A673 (cell line): ENCODE measurements around the gene SMC4.

ENCODE experiments used
- CTCF ChIP-seq: fragments of 300-800, 200-600 bp; sonication (generic); conservative IDR thresholded peaks from 2 replicates; pipeline ENCODE4 v1.5.1; 2017; ENCODE audit warnings: low read depth, mild to moderate bottlenecking, antibody characterized with exemption, low read length, moderate library complexity, mixed read lengths
- EZH2 ChIP-seq: fragments of 200-600 bp; sonication (generic); IDR thresholded peaks from 2 replicates; pipeline ENCODE4 v1.6.1; 2017; ENCODE audit warnings: borderline replicate concordance, low read depth, mild to moderate bottlenecking, mixed read lengths, antibody characterized with exemption, low read length; ENCODE audit not compliant: poor library complexity, severe bottlenecking

- TF ChIP-seq CTCF (peak; percentile 84), EZH2 (no peak)
Measured at GRCh38 chr3:160413613-160414248, 14.3 kb downstream of the SMC4 start.
